Memory B cell (primary cell): ENCODE data around the gene CACNA2D3.

ENCODE experiments used
- ATAC-seq: fragments of 150-1000 bp; cut with Tn5 transposase; 2 replicates; pipeline ENCODE4 v1.10.0; 2021; ENCODE audit warnings: low read depth, mild to moderate bottlenecking, moderate library complexity
- DNase-seq, 2 donors: peaks; one replicate each; pipeline ENCODE4 v3.0.0; 2022; ENCODE audit warnings: low spot score in 2 of 2
- H3K27ac Mint-ChIP-seq: one replicate; pipeline ENCODE4 v1.8.0; 2022; ENCODE audit warnings: mild to moderate bottlenecking, moderate library complexity, mixed read lengths
- H3K27me3 Mint-ChIP-seq: one replicate; pipeline ENCODE4 v1.8.0; 2022; ENCODE audit warnings: mixed read lengths
- H3K36me3 Mint-ChIP-seq: one replicate; pipeline ENCODE4 v1.8.0; 2022; ENCODE audit warnings: mild to moderate bottlenecking, mixed read lengths
- H3K4me1 Mint-ChIP-seq: one replicate; pipeline ENCODE4 v1.8.0; 2022; ENCODE audit warnings: mixed read lengths
- H3K4me3 Mint-ChIP-seq: one replicate; pipeline ENCODE4 v1.8.0; 2022; ENCODE audit warnings: mild to moderate bottlenecking, moderate library complexity, mixed read lengths
- H3K9me3 Mint-ChIP-seq: one replicate; pipeline ENCODE4 v1.8.0; 2022; ENCODE audit warnings: mixed read lengths

CACNA2D3 gene

GRCh38 chr3:54771050-54771449 lies 648.7 kb downstream of the CACNA2D3 start:
- H3K4me3 Mint-ChIP-seq = no peak overlapping the region
- no peaks in the 10 kb centered on the region for H3K36me3 Mint-ChIP-seq
- no peak overlapping the region for H3K27ac Mint-ChIP-seq
- DNase-seq (no peak), ATAC-seq (no peak)
- peaks cover 3% of the 10 kb centered on the region for H3K27me3 Mint-ChIP-seq
- H3K4me1 Mint-ChIP-seq = no peaks in the 10 kb centered on the region
- H3K9me3 Mint-ChIP-seq = peaks cover 1% of the 10 kb centered on the region

DNA sequence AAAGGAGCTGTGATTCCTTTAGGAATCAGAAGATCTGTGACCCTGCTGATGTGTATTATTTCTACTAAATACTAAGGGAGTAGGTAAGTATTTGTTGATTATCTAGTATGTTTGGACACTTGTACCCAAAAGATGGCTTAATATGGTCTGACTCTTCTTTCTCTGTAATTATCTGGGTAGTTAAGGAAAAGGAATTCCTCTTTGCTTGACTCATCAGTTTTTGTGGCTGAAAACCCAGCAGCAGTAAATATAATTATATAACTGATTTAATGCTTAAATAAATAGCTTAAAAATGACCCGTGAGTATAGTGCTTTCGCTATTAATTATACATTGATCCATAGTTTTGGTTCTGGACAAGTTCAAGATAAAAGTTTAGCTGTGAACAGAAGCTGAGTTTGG lies 649.7 kb downstream of the CACNA2D3 start:
- H3K27me3 Mint-ChIP-seq = peaks cover 3% of the 10 kb centered on the region
- no peak for DNase-seq
- peaks cover 1% of the 10 kb centered on the region for H3K9me3 Mint-ChIP-seq
- H3K4me3 Mint-ChIP-seq = no peak overlapping the region
- no peaks in the 10 kb centered on the region for H3K36me3 Mint-ChIP-seq
- H3K4me1 Mint-ChIP-seq = no peaks in the 10 kb centered on the region
- no peak overlapping the region for H3K27ac Mint-ChIP-seq
- ATAC-seq = no peak

DNA sequence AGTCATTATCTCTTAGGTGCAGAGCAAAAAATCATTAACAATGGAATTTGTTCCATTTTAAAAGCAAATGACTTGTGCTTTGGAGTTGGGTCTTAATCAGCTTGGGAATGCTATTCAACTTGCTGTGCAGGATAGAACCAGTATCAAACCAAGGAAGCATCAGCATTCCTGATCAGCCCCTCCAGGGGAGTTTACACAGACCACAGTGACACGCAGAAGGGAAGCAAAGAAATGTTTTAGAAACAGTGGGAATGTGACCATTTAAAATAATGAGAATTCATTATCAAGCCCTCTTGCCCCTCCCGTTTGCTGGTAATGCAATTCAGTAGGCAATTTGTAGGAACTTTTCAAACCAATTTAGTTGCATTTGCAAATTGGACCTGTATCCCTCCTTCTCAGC lies 650.4 kb downstream of the CACNA2D3 start:
- H3K27me3 Mint-ChIP-seq = peaks cover 3% of the 10 kb centered on the region
- no peak overlapping the region for H3K4me3 Mint-ChIP-seq
- H3K27ac Mint-ChIP-seq = no peak overlapping the region
- ATAC-seq (no peak), DNase-seq (no peak)
- H3K36me3 Mint-ChIP-seq = no peaks in the 10 kb centered on the region
- no peaks in the 10 kb centered on the region for H3K4me1 Mint-ChIP-seq
- peaks cover 1% of the 10 kb centered on the region for H3K9me3 Mint-ChIP-seq

GRCh38 chr3:54773271-54773670 lies 650.9 kb downstream of the CACNA2D3 start:
- no peak overlapping the region for H3K4me3 Mint-ChIP-seq
- H3K9me3 Mint-ChIP-seq = peaks cover 1% of the 10 kb centered on the region
- no peaks in the 10 kb centered on the region for H3K4me1 Mint-ChIP-seq
- DNase-seq = no peak
- H3K36me3 Mint-ChIP-seq = no peaks in the 10 kb centered on the region
- ATAC-seq = no peak
- peaks cover 3% of the 10 kb centered on the region for H3K27me3 Mint-ChIP-seq
- H3K27ac Mint-ChIP-seq = no peak overlapping the region

DNA sequence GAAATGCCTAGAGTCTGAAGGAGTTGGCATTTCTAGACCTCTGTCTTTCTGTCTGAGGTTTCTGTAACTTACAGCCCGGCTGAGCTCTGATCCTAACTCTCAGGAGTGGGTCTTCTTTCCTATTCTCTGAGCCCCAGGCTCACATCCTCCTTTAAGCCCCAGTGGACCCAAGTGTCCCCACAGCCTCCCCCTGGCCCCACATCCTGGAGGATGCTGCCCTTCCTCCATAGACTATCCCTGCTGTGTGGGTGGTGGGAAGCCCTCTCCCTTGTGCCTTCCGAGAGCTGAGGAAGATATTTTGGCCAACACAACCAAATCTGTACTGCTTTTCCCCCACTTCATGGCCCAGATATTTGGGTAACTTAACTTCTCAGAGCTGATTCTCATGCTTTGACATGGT lies 654.2 kb downstream of the CACNA2D3 start:
- H3K36me3 Mint-ChIP-seq = no peaks in the 10 kb centered on the region
- DNase-seq (no peak), ATAC-seq (no peak)
- H3K4me1 Mint-ChIP-seq = no peaks in the 10 kb centered on the region
- H3K27ac Mint-ChIP-seq = no peak overlapping the region
- peaks cover 4% of the 10 kb centered on the region for H3K27me3 Mint-ChIP-seq
- no peak overlapping the region for H3K4me3 Mint-ChIP-seq
- peaks cover 1% of the 10 kb centered on the region for H3K9me3 Mint-ChIP-seq

- ATAC-seq = no peak
- no peak overlapping the region for H3K4me3 Mint-ChIP-seq
- H3K4me1 Mint-ChIP-seq = no peaks in the 10 kb centered on the region
- H3K27me3 Mint-ChIP-seq = peaks cover 4% of the 10 kb centered on the region
- no peak overlapping the region for H3K27ac Mint-ChIP-seq
- H3K9me3 Mint-ChIP-seq = peaks cover 1% of the 10 kb centered on the region
- no peaks in the 10 kb centered on the region for H3K36me3 Mint-ChIP-seq
- DNase-seq = no peak
Observed at GRCh38 chr3:54777141-54777540, 654.8 kb downstream of the CACNA2D3 start.

- Mint-ChIP-seq H3K9me3 (no peaks in the 10 kb centered on the region), H3K4me1 (no peaks in the 10 kb centered on the region), H3K4me3 (no peak overlapping the region), H3K36me3 (no peaks in the 10 kb centered on the region), H3K27me3 (peaks cover 4% of the 10 kb centered on the region), H3K27ac (no peak overlapping the region)
- ATAC-seq (no peak), DNase-seq (no peak)
Observed at GRCh38 chr3:54780336-54780735, 658.0 kb downstream of the CACNA2D3 start.

GRCh38 chr3:54781728-54782127 lies 659.4 kb downstream of the CACNA2D3 start:
- ATAC-seq (no peak), DNase-seq (no peak)
- Mint-ChIP-seq H3K4me1 (no peaks in the 10 kb centered on the region), H3K9me3 (peaks cover 1% of the 10 kb centered on the region), H3K4me3 (no peak overlapping the region), H3K27me3 (peaks cover 1% of the 10 kb centered on the region), H3K36me3 (no peaks in the 10 kb centered on the region), H3K27ac (no peak overlapping the region)

GRCh38 chr3:54783611-54784010 lies 661.3 kb downstream of the CACNA2D3 start:
- Mint-ChIP-seq H3K27ac (no peak overlapping the region), H3K9me3 (peaks cover 4% of the 10 kb centered on the region), H3K4me3 (no peak overlapping the region), H3K4me1 (no peaks in the 10 kb centered on the region), H3K36me3 (no peaks in the 10 kb centered on the region), H3K27me3 (peaks cover 1% of the 10 kb centered on the region)
- DNase-seq (no peak), ATAC-seq (no peak)

GRCh38 chr3:54784021-54784420 lies 661.7 kb downstream of the CACNA2D3 start:
- ATAC-seq (no peak), DNase-seq (no peak)
- Mint-ChIP-seq H3K36me3 (no peaks in the 10 kb centered on the region), H3K9me3 (peaks cover 4% of the 10 kb centered on the region), H3K4me3 (no peak overlapping the region), H3K4me1 (no peaks in the 10 kb centered on the region), H3K27me3 (peaks cover 1% of the 10 kb centered on the region), H3K27ac (no peak overlapping the region)

GRCh38 chr3:54785976-54786375 lies 663.6 kb downstream of the CACNA2D3 start:
- H3K27ac Mint-ChIP-seq = no peak overlapping the region
- no peak overlapping the region for H3K4me3 Mint-ChIP-seq
- H3K9me3 Mint-ChIP-seq = peaks cover 4% of the 10 kb centered on the region
- DNase-seq = no peak
- H3K4me1 Mint-ChIP-seq = no peaks in the 10 kb centered on the region
- H3K36me3 Mint-ChIP-seq = no peaks in the 10 kb centered on the region
- no peaks in the 10 kb centered on the region for H3K27me3 Mint-ChIP-seq
- ATAC-seq = no peak

GRCh38 chr3:54790051-54790450 lies 667.7 kb downstream of the CACNA2D3 start:
- peaks cover 4% of the 10 kb centered on the region for H3K9me3 Mint-ChIP-seq
- DNase-seq (no peak), ATAC-seq (no peak)
- no peaks in the 10 kb centered on the region for H3K27me3 Mint-ChIP-seq
- no peak overlapping the region for H3K27ac Mint-ChIP-seq
- no peaks in the 10 kb centered on the region for H3K36me3 Mint-ChIP-seq
- no peak overlapping the region for H3K4me3 Mint-ChIP-seq
- H3K4me1 Mint-ChIP-seq = no peaks in the 10 kb centered on the region

DNA sequence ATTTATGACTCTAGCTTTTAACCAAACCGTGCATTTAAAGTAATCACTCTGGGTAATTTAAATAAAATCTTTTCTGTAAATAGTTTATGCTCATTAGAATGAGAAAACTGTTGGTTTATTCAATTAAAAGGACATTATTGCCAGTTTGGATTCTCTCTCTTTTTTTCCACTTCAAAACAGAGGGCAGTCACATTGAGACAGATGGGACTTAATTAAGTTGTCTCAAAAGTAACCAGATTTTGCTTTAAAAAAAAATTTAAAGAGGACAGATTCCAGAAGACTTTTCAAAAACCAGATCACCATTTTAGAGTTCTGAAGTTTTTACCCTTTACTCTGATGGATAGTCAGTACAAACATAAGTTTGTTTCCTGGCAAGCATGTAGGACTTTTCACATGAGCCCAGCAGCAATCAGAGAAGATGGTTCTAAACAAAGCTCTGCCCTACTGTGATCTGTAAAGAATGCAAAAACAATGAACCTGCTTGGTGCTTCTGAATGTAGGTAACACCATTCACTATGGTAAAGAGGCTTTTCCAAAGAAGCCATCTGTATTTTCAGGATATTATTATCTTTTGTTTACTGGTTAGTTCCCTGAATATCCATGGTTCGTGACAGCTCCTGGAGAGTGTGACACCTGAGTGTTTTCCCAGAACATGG lies 669.3 kb downstream of the CACNA2D3 start:
- Mint-ChIP-seq H3K4me3 (no peak overlapping the region), H3K27ac (no peak overlapping the region), H3K27me3 (no peaks in the 10 kb centered on the region), H3K4me1 (no peaks in the 10 kb centered on the region), H3K36me3 (no peaks in the 10 kb centered on the region), H3K9me3 (peaks cover 2% of the 10 kb centered on the region)
- ATAC-seq (no peak), DNase-seq (no peak)

GRCh38 chr3:54792584-54792983 lies 670.2 kb downstream of the CACNA2D3 start:
- H3K27me3 Mint-ChIP-seq = no peaks in the 10 kb centered on the region
- H3K36me3 Mint-ChIP-seq = no peaks in the 10 kb centered on the region
- ATAC-seq (no peak), DNase-seq (no peak)
- H3K4me3 Mint-ChIP-seq = no peak overlapping the region
- H3K4me1 Mint-ChIP-seq = no peaks in the 10 kb centered on the region
- no peaks in the 10 kb centered on the region for H3K9me3 Mint-ChIP-seq
- no peak overlapping the region for H3K27ac Mint-ChIP-seq

DNA sequence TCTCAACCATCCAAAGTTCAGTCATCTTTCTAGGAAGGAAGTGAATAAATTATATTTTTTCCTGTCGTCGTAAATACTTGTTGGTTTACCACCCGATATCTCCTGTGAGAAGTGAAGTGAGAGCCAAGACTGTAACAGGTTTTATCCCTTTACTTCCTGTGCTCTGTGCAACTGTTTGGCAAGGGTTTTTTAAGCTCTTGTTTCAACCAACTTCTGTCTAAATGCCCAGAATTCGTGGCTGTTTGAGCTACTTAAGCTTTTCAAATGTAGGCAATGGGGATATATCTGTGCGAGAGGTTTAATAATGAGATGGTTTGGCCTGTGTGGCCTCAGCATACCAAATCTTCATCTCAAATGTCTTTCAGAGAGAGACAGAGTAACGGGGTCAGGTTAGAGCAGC lies 670.8 kb downstream of the CACNA2D3 start:
- DNase-seq (no peak), ATAC-seq (no peak)
- Mint-ChIP-seq H3K27ac (no peak overlapping the region), H3K9me3 (no peaks in the 10 kb centered on the region), H3K4me1 (no peaks in the 10 kb centered on the region), H3K4me3 (no peak overlapping the region), H3K27me3 (no peaks in the 10 kb centered on the region), H3K36me3 (no peaks in the 10 kb centered on the region)
